DMS 273 (cell line): ENCODE data around the gene BTBD6.

Experiments used
- DNase-seq: peaks from one replicate; lab custom pipeline; 2025; ENCODE audit not compliant: unreplicated experiment; lab: John Stamatoyannopoulos, UW

BTBD6 gene

GRCh38 chr14:105248368-105249181, at the start of gene BTBD6:
Gene BTBD6, plus strand, starts transcription at chr14:105248533. Its CDS starts 179 bp downstream, at chr14:105248712.
- DNase-seq = peak; percentile 95

- peak; percentile 40 for DNase-seq
Observed at GRCh38 chr14:105198588-105198987, 49.7 kb upstream of the BTBD6 start.

GRCh38 chr14:105199093-105199492, 49.2 kb upstream of the BTBD6 start:
- no peak for DNase-seq

GRCh38 chr14:105200074-105200473, 48.3 kb upstream of the BTBD6 start:
- DNase-seq = peak; percentile 38

- no peak for DNase-seq
Observed at GRCh38 chr14:105200641-105201040, 47.7 kb upstream of the BTBD6 start.

- no peak for DNase-seq
Observed at GRCh38 chr14:105201156-105201924, 47.0 kb upstream of the BTBD6 start.

GRCh38 chr14:105201925-105202513, 46.3 kb upstream of the BTBD6 start:
- DNase-seq = peak; percentile 50

- peak; percentile 88 for DNase-seq
Observed at GRCh38 chr14:105203057-105203531, 45.2 kb upstream of the BTBD6 start.

GRCh38 chr14:105203701-105204100, 44.6 kb upstream of the BTBD6 start:
- no peak for DNase-seq

- DNase-seq = peak; percentile 50
Observed at GRCh38 chr14:105204206-105204930, 44.0 kb upstream of the BTBD6 start.

GRCh38 chr14:105204931-105205672, 43.2 kb upstream of the BTBD6 start:
- DNase-seq = no peak

- peak; percentile 84 for DNase-seq
Observed at GRCh38 chr14:105205673-105206208, 42.6 kb upstream of the BTBD6 start.

- no peak for DNase-seq
Observed at GRCh38 chr14:105206873-105207272, 41.5 kb upstream of the BTBD6 start.

GRCh38 chr14:105207460-105207901, 40.9 kb upstream of the BTBD6 start:
- DNase-seq = peak; percentile 67

- no peak for DNase-seq
Observed at GRCh38 chr14:105207996-105208737, 40.2 kb upstream of the BTBD6 start.

GRCh38 chr14:105208738-105209075, 39.6 kb upstream of the BTBD6 start:
- DNase-seq = no peak

- DNase-seq = no peak
Observed at GRCh38 chr14:105209091-105209490, 39.2 kb upstream of the BTBD6 start.

- no peak for DNase-seq
Observed at GRCh38 chr14:105209646-105210045, 38.7 kb upstream of the BTBD6 start.

- no peak for DNase-seq
Observed at GRCh38 chr14:105210266-105211025, 37.9 kb upstream of the BTBD6 start.
